GM12801 (cell line): Measurements from ENCODE around the gene PCED1B.

ENCODE experiments used
- CTCF ChIP-seq: IDR thresholded peaks from one replicate; pipeline ENCODE4 v1.5.1; 2011; ENCODE audit warnings: control low read depth; ENCODE audit not compliant: insufficient read length; ENCODE audit errors: extremely low read depth

Gene PCED1B

DNA sequence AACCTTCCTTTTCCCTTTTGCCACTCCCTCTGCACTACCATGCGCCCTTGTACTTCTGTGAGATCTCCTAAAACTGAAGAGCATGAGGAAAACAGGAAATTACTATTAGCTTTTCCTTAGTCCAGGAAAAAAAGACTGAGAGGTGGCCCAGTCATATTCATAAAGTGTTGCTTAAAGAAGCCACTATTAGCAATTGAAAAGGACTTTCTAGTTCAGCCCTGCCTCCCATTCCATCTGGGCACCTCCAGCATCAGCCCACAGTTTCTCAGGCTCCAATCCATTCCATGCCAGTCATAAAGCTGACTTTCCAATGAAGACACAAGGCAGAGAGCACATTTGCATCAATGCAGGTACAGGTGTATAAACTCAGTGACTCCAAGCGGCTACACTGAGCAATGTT is 20.2 kb downstream of the PCED1B start:
- TF ChIP-seq CTCF = no peak

DNA sequence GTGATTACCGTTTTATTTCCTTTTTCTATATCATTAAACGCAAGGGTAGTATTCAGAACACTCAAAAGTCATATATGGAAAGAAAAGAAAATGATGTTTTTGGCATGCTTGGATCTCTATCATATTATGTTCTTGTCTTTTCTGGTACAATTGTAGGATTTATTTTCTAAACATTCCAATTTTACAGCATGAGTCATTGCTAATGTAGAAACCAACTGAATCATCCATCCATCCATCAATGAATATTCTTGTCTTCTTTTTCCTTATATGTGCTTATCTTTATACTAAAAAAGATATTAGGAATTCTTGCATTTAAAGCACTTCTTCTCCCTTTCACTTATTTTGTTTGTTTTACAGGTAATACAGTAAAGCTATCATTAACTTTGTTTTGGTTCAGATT is 20.7 kb downstream of the PCED1B start:
- TF ChIP-seq CTCF = no peak

- no peak for TF ChIP-seq CTCF
These were observed 23.0 kb downstream of the PCED1B start for GRCh38 chr12:47102406-47102805.

DNA sequence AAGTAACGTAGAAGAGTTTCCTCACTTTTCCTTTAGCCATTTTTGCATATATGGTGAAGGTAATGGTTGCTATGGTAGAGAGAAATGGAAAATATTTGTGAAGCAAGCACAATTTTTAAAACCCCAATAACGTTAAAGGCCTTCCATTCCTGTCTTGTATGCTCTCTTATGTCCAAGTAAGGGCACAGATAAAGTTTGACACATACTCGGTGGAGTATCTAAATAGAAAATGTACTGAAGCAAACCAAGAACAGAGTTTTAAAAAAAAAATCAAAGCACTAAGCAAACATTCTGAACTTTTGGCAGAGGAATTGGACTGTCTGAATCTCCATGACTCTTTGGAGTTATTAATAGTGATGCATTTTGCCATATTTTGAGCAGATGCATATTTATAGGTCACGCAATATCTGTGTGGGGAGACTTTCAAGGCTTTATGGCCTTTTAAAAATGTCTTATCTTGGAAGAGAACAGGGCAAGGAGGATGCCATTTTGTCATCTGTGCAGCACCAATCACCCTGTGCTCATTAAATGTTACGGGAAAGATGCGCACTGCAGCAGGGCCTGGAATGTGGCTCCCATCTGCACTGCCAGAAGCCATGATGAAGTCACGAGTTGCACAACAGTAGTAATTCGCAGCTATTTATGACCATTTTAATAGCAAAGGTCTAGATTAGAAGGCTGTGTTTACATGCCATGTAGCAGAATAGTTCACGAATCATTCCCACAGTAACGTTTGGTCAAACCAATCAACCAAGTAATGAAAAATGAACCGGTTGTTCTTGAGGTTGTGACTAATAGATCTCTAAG is 23.6 kb downstream of the PCED1B start:
- no peak for TF ChIP-seq CTCF

DNA sequence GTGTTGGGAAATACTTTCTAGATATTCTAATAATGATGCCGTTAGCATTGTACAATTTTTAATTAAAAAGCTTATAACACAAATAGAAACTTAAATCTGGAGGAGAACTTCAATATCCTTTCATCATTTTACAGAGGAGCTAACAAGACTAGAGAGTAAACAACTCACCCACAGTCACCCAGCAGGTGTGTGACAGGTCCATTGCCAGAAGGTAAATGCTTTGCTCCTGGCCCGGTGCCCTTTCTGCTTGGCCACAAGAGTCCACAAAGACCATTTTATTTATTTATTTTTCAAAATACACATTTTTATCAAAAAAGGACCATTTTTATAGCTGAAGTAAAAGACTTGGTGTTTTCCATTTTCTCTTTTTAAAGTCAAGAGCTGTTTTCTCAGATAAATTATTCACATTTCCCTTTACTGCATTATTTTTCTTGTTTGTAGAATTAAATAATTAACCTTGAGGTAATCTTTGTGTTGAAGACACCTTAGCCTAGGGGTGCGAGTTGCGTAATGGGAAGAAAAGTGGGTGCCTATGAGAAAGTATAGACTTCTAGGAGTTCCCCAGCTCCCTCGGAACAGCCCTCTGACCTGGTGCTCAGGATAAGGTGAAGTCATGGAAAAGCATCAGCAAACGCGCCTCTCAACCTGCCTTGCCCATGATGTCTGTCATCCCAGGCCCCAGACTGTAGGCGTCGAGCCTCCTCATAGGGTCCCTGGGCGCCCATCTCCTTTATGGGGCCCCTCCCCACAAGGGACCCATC is 26.7 kb downstream of the PCED1B start:
- no peak for TF ChIP-seq CTCF

DNA sequence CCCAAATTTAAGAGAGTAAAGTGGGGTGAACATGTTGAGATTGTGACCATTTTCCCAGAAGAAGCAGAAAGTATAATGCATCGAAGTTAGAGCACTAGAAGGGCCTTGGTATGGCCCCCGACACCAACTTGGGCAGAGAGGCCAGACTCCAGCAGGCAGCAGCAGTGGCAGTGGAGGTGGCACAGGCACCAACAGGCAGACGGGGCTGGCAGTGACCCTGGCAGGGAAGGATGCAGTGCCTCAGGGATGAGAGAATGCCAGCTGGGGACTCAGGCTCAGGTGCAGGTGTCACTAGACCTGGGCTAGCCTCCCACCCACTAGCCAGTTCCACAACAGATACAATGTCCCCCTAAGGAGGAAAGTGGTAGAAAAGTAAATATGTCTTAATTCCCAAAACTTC is 28.0 kb downstream of the PCED1B start:
- TF ChIP-seq CTCF = no peak

- TF ChIP-seq CTCF = no peak
These were observed 28.5 kb downstream of the PCED1B start for GRCh38 chr12:47107926-47108325.
